IPS-15b (cell line): ENCODE data around the gene CTNND1.
A peak's percentile ranks its signal among the peaks of the same experiment; 100 is the strongest.

ENCODE experiments used
- H3K27me3 ChIP-seq: one replicate; pipeline ENCODE4 v1.6.1; 2013; ENCODE audit warnings: low read length; ENCODE audit not compliant: control insufficient read depth, insufficient read depth
- H3K36me3 ChIP-seq: one replicate; pipeline ENCODE4 v1.6.1; 2013; ENCODE audit warnings: low read length; ENCODE audit not compliant: control insufficient read depth, insufficient read depth
- H3K4me1 ChIP-seq: one replicate; pipeline ENCODE4 v1.6.1; 2013; ENCODE audit warnings: mild to moderate bottlenecking, low read length; ENCODE audit not compliant: control insufficient read depth, insufficient read depth
- H3K4me3 ChIP-seq: one replicate; pipeline ENCODE4 v1.5.1; 2013; ENCODE audit warnings: low read depth, low read length
- H3K9ac ChIP-seq: one replicate; pipeline ENCODE4 v1.6.1; 2013; ENCODE audit warnings: low read depth, mild to moderate bottlenecking, low read length
- H3K9me3 ChIP-seq: one replicate; pipeline ENCODE4 v1.6.1; 2013; ENCODE audit warnings: mild to moderate bottlenecking, low read length; ENCODE audit not compliant: control insufficient read depth, insufficient read depth

Gene CTNND1

GRCh38 chr11:57764972-57765371, 3.4 kb downstream of the CTNND1 start:
- H3K4me1 ChIP-seq, result peaks cover 9% of the 10 kb centered on the region
- H3K9ac ChIP-seq, result peak overlapping the region; percentile 4
- no peaks in the 10 kb centered on the region for H3K27me3 ChIP-seq
- no peaks in the 10 kb centered on the region for H3K36me3 ChIP-seq
- peak overlapping the region; percentile 92 for H3K4me3 ChIP-seq
- H3K9me3 ChIP-seq, result no peaks in the 10 kb centered on the region

- Histone ChIP-seq H3K9ac (no peak overlapping the region), H3K27me3 (no peaks in the 10 kb centered on the region), H3K9me3 (no peaks in the 10 kb centered on the region), H3K4me1 (peaks cover 15% of the 10 kb centered on the region), H3K36me3 (no peaks in the 10 kb centered on the region), H3K4me3 (no peak overlapping the region)
These were observed 9.2 kb downstream of the CTNND1 start for GRCh38 chr11:57770793-57771192.

- Histone ChIP-seq H3K27me3 (no peaks in the 10 kb centered on the region), H3K9me3 (no peaks in the 10 kb centered on the region), H3K9ac (no peak overlapping the region), H3K36me3 (no peaks in the 10 kb centered on the region), H3K4me1 (peaks cover 21% of the 10 kb centered on the region), H3K4me3 (no peak overlapping the region)
These were observed 9.8 kb downstream of the CTNND1 start for GRCh38 chr11:57771365-57771764.

- Histone ChIP-seq H3K9ac (no peak overlapping the region), H3K27me3 (no peaks in the 10 kb centered on the region), H3K9me3 (no peaks in the 10 kb centered on the region), H3K4me1 (peaks cover 30% of the 10 kb centered on the region), H3K36me3 (no peaks in the 10 kb centered on the region), H3K4me3 (no peak overlapping the region)
These were observed 11.0 kb downstream of the CTNND1 start for GRCh38 chr11:57772562-57772961.

GRCh38 chr11:57773026-57773598, 11.5 kb downstream of the CTNND1 start:
- Histone ChIP-seq H3K9me3 (no peaks in the 10 kb centered on the region), H3K9ac (no peak overlapping the region), H3K27me3 (no peaks in the 10 kb centered on the region), H3K4me3 (no peak overlapping the region), H3K36me3 (no peaks in the 10 kb centered on the region), H3K4me1 (peaks cover 35% of the 10 kb centered on the region)

- Histone ChIP-seq H3K9me3 (no peaks in the 10 kb centered on the region), H3K4me3 (peak overlapping the region; percentile 5), H3K27me3 (no peaks in the 10 kb centered on the region), H3K4me1 (peaks cover 56% of the 10 kb centered on the region), H3K36me3 (no peaks in the 10 kb centered on the region), H3K9ac (no peak overlapping the region)
These were observed 13.9 kb downstream of the CTNND1 start for GRCh38 chr11:57775491-57775890.

GRCh38 chr11:57776031-57776521, 14.5 kb downstream of the CTNND1 start:
- Histone ChIP-seq H3K9me3 (no peaks in the 10 kb centered on the region), H3K4me3 (no peak overlapping the region), H3K36me3 (no peaks in the 10 kb centered on the region), H3K4me1 (peaks cover 59% of the 10 kb centered on the region), H3K9ac (peak overlapping the region; percentile 49), H3K27me3 (no peaks in the 10 kb centered on the region)

GRCh38 chr11:57776577-57777210, 15.1 kb downstream of the CTNND1 start:
- Histone ChIP-seq H3K4me3 (no peak overlapping the region), H3K9me3 (no peaks in the 10 kb centered on the region), H3K36me3 (no peaks in the 10 kb centered on the region), H3K27me3 (no peaks in the 10 kb centered on the region), H3K4me1 (peaks cover 65% of the 10 kb centered on the region), H3K9ac (no peak overlapping the region)

- H3K27me3 ChIP-seq, result no peaks in the 10 kb centered on the region
- peaks cover 72% of the 10 kb centered on the region for H3K4me1 ChIP-seq
- H3K9me3 ChIP-seq, result no peaks in the 10 kb centered on the region
- H3K4me3 ChIP-seq, result no peak overlapping the region
- no peaks in the 10 kb centered on the region for H3K36me3 ChIP-seq
- no peak overlapping the region for H3K9ac ChIP-seq
These were observed 16.3 kb downstream of the CTNND1 start for GRCh38 chr11:57777969-57778317.

GRCh38 chr11:57778318-57779037, 16.9 kb downstream of the CTNND1 start:
- H3K4me3 ChIP-seq, result no peak overlapping the region
- H3K9ac ChIP-seq, result no peak overlapping the region

GRCh38 chr11:57779276-57779675, 17.7 kb downstream of the CTNND1 start:
- Histone ChIP-seq H3K4me1 (peaks cover 70% of the 10 kb centered on the region), H3K9ac (no peak overlapping the region), H3K27me3 (no peaks in the 10 kb centered on the region), H3K9me3 (no peaks in the 10 kb centered on the region), H3K4me3 (no peak overlapping the region), H3K36me3 (no peaks in the 10 kb centered on the region)

More at GRCh38 chr11:57778318-57779037, 16.9 kb downstream of the CTNND1 start:
- Histone ChIP-seq H3K4me1 (peaks cover 72% of the 10 kb centered on the region), H3K27me3 (no peaks in the 10 kb centered on the region), H3K36me3 (no peaks in the 10 kb centered on the region), H3K9me3 (no peaks in the 10 kb centered on the region)

- Histone ChIP-seq H3K27me3 (no peaks in the 10 kb centered on the region), H3K36me3 (no peaks in the 10 kb centered on the region), H3K9me3 (no peaks in the 10 kb centered on the region), H3K4me1 (peaks cover 56% of the 10 kb centered on the region), H3K4me3 (peak overlapping the region; percentile 33), H3K9ac (peak overlapping the region; percentile 70)
These were observed 19.9 kb downstream of the CTNND1 start for GRCh38 chr11:57781529-57781943.
